Trophoblast cell (in vitro differentiated cells and primary cell): ENCODE data around the gene GBX2.

Experiments
- DNase-seq, 2 donors: peaks; one replicate each; pipeline ENCODE4 v3.0.0-alpha.2; 2016
- H2AFZ ChIP-seq: 2 replicates; pipeline ENCODE4 v1.6.1; 2013; ENCODE audit warnings: low read length, moderate library complexity, mild to moderate bottlenecking; ENCODE audit not compliant: insufficient read depth, poor library complexity
- H2AK5ac ChIP-seq: 2 replicates; pipeline ENCODE4 v1.6.1; 2013; ENCODE audit warnings: mild to moderate bottlenecking, low read length
- H2BK120ac ChIP-seq: 2 replicates; pipeline ENCODE4 v1.6.1; 2013; ENCODE audit warnings: low read length, mild to moderate bottlenecking, moderate library complexity; ENCODE audit not compliant: insufficient read depth, poor library complexity
- H2BK12ac ChIP-seq: 2 replicates; pipeline ENCODE4 v1.6.1; 2013; ENCODE audit warnings: mild to moderate bottlenecking, low read length, moderate library complexity
- H2BK5ac ChIP-seq: 2 replicates; pipeline ENCODE4 v1.6.1; 2013; ENCODE audit warnings: low read length, low read depth, moderate library complexity, mild to moderate bottlenecking; ENCODE audit not compliant: poor library complexity
- H3K14ac ChIP-seq: 2 replicates; pipeline ENCODE4 v1.6.1; 2013; ENCODE audit warnings: mild to moderate bottlenecking, low read length
- H3K18ac ChIP-seq: 2 replicates; pipeline ENCODE4 v1.6.1; 2013; ENCODE audit warnings: mild to moderate bottlenecking, low read length
- H3K23ac ChIP-seq: 2 replicates; pipeline ENCODE4 v1.6.1; 2013; ENCODE audit warnings: low read length
- H3K27ac ChIP-seq: 2 replicates; pipeline ENCODE4 v1.5.1; 2013; ENCODE audit warnings: low read depth, mild to moderate bottlenecking, inconsistent platforms, low read length, moderate library complexity
- H3K27me3 ChIP-seq: 2 replicates; pipeline ENCODE4 v1.6.1; 2013; ENCODE audit warnings: inconsistent platforms, mild to moderate bottlenecking, low read length, moderate library complexity; ENCODE audit not compliant: insufficient read depth
- H3K36me3 ChIP-seq, 2 experiments: 1 replicate in 1 of 2; 2 replicates in 1 of 2; pipeline ENCODE4 v1.6.1; 2013; ENCODE audit warnings: low read length in 2 of 2, mild to moderate bottlenecking in 2 of 2, moderate library complexity in 1 of 2; ENCODE audit not compliant: insufficient read depth in 2 of 2, control insufficient read depth in 1 of 2
- H3K4ac ChIP-seq: 2 replicates; pipeline ENCODE4 v1.6.1; 2013; ENCODE audit warnings: low read depth, mild to moderate bottlenecking, low read length, moderate library complexity
- H3K4me1 ChIP-seq, 2 experiments: 1 replicate in 1 of 2; 2 replicates in 1 of 2; pipeline ENCODE4 v1.6.1; 2013; ENCODE audit warnings: low read length in 2 of 2, mild to moderate bottlenecking in 2 of 2, moderate library complexity in 1 of 2; ENCODE audit not compliant: insufficient read depth in 2 of 2, control insufficient read depth in 1 of 2
- H3K4me2 ChIP-seq: 2 replicates; pipeline ENCODE4 v1.6.1; 2013; ENCODE audit warnings: inconsistent platforms, mild to moderate bottlenecking, low read length, moderate library complexity
- H3K4me3 ChIP-seq: 2 replicates; pipeline ENCODE4 v1.5.1; 2013; ENCODE audit warnings: mild to moderate bottlenecking, low read depth, low read length, inconsistent platforms
- H3K79me1 ChIP-seq: one replicate; pipeline ENCODE4 v1.6.1; 2013; ENCODE audit warnings: low read length
- H3K79me2 ChIP-seq: 2 replicates; pipeline ENCODE4 v1.6.1; 2013; ENCODE audit warnings: low read length, mild to moderate bottlenecking; ENCODE audit not compliant: control insufficient read depth, insufficient read depth, poor library complexity
- H3K9ac ChIP-seq: 2 replicates; pipeline ENCODE4 v1.6.1; 2013; ENCODE audit warnings: mild to moderate bottlenecking, low read length
- H3K9me3 ChIP-seq: 2 replicates; pipeline ENCODE4 v1.6.1; 2013; ENCODE audit warnings: low read depth, mild to moderate bottlenecking, control low read depth, inconsistent platforms, low read length; ENCODE audit not compliant: insufficient read depth
- H4K12ac ChIP-seq: 2 replicates; pipeline ENCODE4 v1.6.1; 2013; ENCODE audit warnings: low read depth, mild to moderate bottlenecking, low read length, moderate library complexity
- H4K8ac ChIP-seq: 2 replicates; pipeline ENCODE4 v1.6.1; 2013; ENCODE audit warnings: low read depth, mild to moderate bottlenecking, low read length, moderate library complexity
- H4K91ac ChIP-seq: one replicate; pipeline ENCODE4 v1.6.1; 2013; ENCODE audit warnings: low read depth, mild to moderate bottlenecking, low read length, moderate library complexity
- WGBS: extraction: QIAGEN DNeasy Blood & Tissue Kit; methylation state at CpG from one replicate; pipeline ENCODE4 v1.1.7; 2013; ENCODE audit warnings: missing lambda C conversion rate; ENCODE audit not compliant: insufficient read length, insufficient coverage; ENCODE audit errors: extremely low coverage; 5-methylcytosine and 5-hydroxymethylcytosine counted together

Gene GBX2

DNA sequence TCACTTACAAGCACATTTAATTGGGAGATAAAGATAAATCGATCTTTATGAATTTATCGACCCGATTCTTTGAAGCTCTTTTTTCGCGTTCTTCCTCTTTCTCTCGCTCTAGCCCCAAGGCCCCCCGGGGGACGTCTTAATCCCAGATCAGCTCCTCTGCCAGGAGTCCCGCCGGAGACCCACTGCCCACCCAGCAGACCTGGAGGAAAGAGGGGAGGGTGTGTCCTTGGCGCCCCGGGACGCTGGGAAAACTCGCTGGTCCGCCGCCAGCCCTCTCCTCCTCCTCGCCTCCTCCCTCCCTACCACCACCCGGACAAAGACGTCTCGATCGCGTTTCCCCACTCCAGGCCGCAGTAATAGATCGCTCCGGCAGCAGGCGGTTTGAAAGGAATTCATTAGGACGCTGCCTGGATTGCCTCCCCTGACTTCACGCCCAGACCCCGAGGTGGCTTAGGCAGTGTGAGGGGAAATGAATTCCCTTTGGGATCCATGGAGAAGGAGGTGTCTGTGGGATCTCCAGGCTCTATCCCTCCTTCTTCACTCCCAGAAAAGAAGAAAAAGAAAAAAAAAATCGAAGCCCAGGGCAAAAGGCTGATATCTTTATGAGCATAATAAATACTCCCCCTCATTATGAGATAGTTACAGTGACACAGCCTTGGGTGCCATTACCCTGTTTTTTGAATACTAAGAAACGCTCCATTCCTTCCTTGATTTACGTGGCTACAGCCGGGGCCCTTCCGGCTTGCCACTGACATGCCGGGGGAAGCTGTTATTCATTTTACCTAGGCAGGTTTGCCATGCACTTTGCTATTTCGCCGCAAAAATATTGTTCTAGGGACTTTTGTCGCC is 1.8 kb upstream of the GBX2 start:
- peaks cover 6% of the 10 kb centered on the region for H3K9me3 ChIP-seq

GRCh38 chr2:236169151-236169721 is 1.1 kb upstream of the GBX2 start:
- Histone ChIP-seq H4K91ac (no peak overlapping the region), H2BK120ac (no peak overlapping the region), H3K4me3 (no peak overlapping the region), H3K18ac (no peak overlapping the region), H3K36me3 (no peaks in the 10 kb centered on the region), H2BK12ac (no peak overlapping the region), H3K14ac (no peak overlapping the region), H3K79me1 (no peaks in the 10 kb centered on the region), H3K23ac (no peak overlapping the region), H3K9ac (no peak overlapping the region), H3K4ac (no peak overlapping the region), H2AFZ (no peak overlapping the region), H3K27ac (no peak overlapping the region), H2AK5ac (no peak overlapping the region), H4K8ac (no peak overlapping the region), H3K27me3 (peaks cover 96% of the 10 kb centered on the region), H3K4me2 (no peak overlapping the region), H2BK5ac (no peak overlapping the region), H3K9me3 (peaks cover 6% of the 10 kb centered on the region), H3K79me2 (no peaks in the 10 kb centered on the region), H3K4me1 (peaks cover 26 to 34% of the 10 kb centered on the region in 2 experiments), H4K12ac (no peak overlapping the region)
- no CpG with 5 or more reads among the region's 36 CpGs for WGBS
- DNase-seq = no peak

More for the DNA sequence above, 1.8 kb upstream of the GBX2 start:
- Histone ChIP-seq H4K8ac (no peak overlapping the region), H3K36me3 (no peaks in the 10 kb centered on the region), H3K79me2 (no peaks in the 10 kb centered on the region), H3K4me1 (peaks cover 28 to 34% of the 10 kb centered on the region in 2 experiments), H3K4me2 (peak overlapping the region; percentile 1), H2AFZ (no peak overlapping the region), H3K14ac (no peak overlapping the region), H3K23ac (no peak overlapping the region), H4K91ac (no peak overlapping the region), H3K4ac (no peak overlapping the region), H3K9ac (no peak overlapping the region), H4K12ac (no peak overlapping the region), H2BK5ac (no peak overlapping the region), H3K18ac (no peak overlapping the region), H3K27ac (no peak overlapping the region), H2BK12ac (no peak overlapping the region), H3K27me3 (peaks cover 88% of the 10 kb centered on the region), H2AK5ac (no peak overlapping the region), H2BK120ac (no peak overlapping the region), H3K79me1 (no peaks in the 10 kb centered on the region), H3K4me3 (no peak overlapping the region)
- no CpG with 5 or more reads among the region's 38 CpGs for WGBS
- DNase-seq = no peak

- Histone ChIP-seq H4K12ac (no peak overlapping the region), H3K23ac (no peak overlapping the region), H4K8ac (no peak overlapping the region), H3K9me3 (peaks cover 8% of the 10 kb centered on the region), H3K27ac (no peak overlapping the region), H3K79me1 (no peaks in the 10 kb centered on the region), H3K18ac (no peak overlapping the region), H3K79me2 (no peaks in the 10 kb centered on the region), H2BK12ac (no peak overlapping the region), H2AFZ (peak overlapping the region; percentile 64), H3K4me3 (peak overlapping the region; percentile 65), H2AK5ac (no peak overlapping the region), H3K36me3 (no peaks in the 10 kb centered on the region), H2BK5ac (no peak overlapping the region), H3K4me2 (peak overlapping the region; percentile 68), H3K4ac (no peak overlapping the region), H3K9ac (no peak overlapping the region), H3K4me1 (peaks cover 18 to 24% of the 10 kb centered on the region in 2 experiments), H2BK120ac (no peak overlapping the region), H3K14ac (no peak overlapping the region), H3K27me3 (peaks cover 98% of the 10 kb centered on the region), H4K91ac (no peak overlapping the region)
- no CpG with 5 or more reads among the region's 112 CpGs for WGBS
- peak in 1 of 2 donors; percentile 46 for DNase-seq
These were observed 683 bp downstream of the GBX2 start for GRCh38 chr2:236167297-236168109.

DNA sequence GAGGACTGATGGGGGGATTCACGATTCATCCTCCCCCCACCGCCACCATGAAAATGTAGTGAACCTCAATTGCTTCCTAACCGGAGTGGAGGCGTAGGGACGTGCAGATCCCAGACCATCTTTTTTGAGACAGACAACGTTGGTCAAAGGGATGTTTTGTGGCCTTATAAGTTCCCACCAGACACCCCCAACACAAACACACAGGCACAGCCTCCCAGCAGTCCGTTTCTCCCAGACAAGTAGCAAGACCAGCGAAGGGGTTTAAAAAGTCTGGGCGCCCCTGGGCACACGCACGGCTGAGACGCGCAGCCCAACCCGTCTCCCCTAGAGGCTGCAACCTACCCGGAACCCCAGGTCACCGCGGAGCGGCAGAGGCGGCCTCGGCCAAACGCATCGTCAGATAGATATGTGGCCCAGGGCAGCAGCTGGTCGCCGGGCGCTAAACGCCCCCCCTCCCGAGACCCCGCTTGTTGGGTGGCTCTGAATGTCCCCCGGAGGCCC is 1.3 kb downstream of the GBX2 start:
- H2BK12ac ChIP-seq = no peak overlapping the region
- H3K4me1 ChIP-seq = peaks cover 16 to 24% of the 10 kb centered on the region in 2 experiments
- no peak overlapping the region for H3K9ac ChIP-seq
- peaks cover 98% of the 10 kb centered on the region for H3K27me3 ChIP-seq
- no peak overlapping the region for H3K4ac ChIP-seq
- no peak for DNase-seq
- no peak overlapping the region for H2BK5ac ChIP-seq
- H3K4me3 ChIP-seq = peak overlapping the region; percentile 65
- H3K18ac ChIP-seq = no peak overlapping the region
- no CpG with 5 or more reads among the region's 29 CpGs for WGBS
- peaks cover 8% of the 10 kb centered on the region for H3K9me3 ChIP-seq
- H3K79me1 ChIP-seq = no peaks in the 10 kb centered on the region
- no peak overlapping the region for H2AK5ac ChIP-seq
- no peak overlapping the region for H3K23ac ChIP-seq
- H3K4me2 ChIP-seq = peak overlapping the region; percentile 68
- no peak overlapping the region for H4K91ac ChIP-seq
- H3K79me2 ChIP-seq = no peaks in the 10 kb centered on the region
- no peak overlapping the region for H2BK120ac ChIP-seq
- no peak overlapping the region for H4K12ac ChIP-seq
- H2AFZ ChIP-seq = no peak overlapping the region
- H3K36me3 ChIP-seq = no peaks in the 10 kb centered on the region
- H3K14ac ChIP-seq = no peak overlapping the region
- H4K8ac ChIP-seq = no peak overlapping the region
- no peak overlapping the region for H3K27ac ChIP-seq
